Measurements from ENCODE around the gene ARHGAP27.
A peak's percentile ranks its signal among the peaks of the same experiment; 100 is the strongest.
"Not testable (repeated sequence)": the region's sequence is repeated elsewhere in the genome, so short reads cannot be mapped to it uniquely, and the experiment has no call there.

The ARHGAP27 gene

GRCh38 chr17:45357364-45357997 lies 75.2 kb downstream of the ARHGAP27 start:
- DNase-seq (ENCODE audit: low spot score) = no peak

DNA sequence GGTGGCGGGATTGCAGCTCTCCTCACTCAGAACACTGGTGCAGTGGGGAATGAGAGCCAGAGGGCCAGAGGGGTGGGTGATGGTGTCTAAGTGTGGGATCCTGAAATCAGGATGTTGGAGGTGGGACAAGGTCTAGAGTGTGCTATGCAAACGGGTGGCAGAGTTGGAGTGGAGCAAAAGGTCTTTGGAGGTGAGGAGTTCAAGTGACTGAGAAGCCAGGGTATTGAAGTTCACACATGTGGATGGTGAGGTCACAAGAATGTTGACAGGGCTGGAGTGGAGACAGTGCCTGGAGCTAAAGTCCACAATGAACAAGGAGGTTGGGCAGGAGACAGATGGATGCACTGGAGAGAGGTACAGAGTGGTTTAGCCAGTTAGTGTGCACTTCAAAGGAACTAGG lies 77.6 kb downstream of the ARHGAP27 start:
- no peak for DNase-seq (ENCODE audit: low spot score)

DNA sequence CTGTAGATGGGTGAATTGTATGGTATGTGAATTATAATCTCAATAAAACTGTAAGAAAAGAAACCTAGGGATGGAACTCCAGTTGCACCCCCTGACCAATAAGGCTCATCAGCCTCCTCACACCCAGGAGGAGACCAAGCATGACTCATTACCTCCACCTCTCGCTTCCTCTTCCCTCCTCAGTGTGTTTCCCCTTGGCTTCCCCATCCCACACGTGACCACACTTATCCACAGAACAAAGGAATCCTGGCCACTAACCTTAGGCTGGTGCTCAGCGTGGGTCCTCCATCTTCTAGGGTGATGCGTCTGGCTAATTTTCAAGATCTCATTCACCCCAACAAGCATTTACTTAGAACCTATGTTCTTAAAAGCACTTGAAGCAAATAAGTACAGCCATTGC lies 79.6 kb downstream of the ARHGAP27 start:
- DNase-seq (ENCODE audit: low spot score) = peak; percentile 3

DNA sequence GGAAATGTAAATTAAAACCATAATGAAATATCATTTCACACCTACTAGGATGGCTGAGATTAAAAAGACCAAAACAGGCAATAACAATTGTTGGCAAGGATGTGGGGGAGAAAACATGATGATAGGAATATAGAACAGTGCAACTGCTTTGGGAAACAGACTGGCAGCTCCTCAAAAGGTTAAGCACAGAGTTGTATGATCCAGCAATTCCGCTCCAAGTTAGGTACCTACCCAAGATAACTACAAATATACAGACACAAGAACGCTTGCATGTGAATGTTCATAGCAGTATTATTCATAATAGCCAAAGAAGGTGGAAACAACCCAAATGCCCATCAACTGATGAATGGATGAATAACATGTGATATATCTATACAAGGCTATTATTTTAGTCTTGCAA lies 80.8 kb downstream of the ARHGAP27 start:
- no peak for DNase-seq (ENCODE audit: low spot score)

DNA sequence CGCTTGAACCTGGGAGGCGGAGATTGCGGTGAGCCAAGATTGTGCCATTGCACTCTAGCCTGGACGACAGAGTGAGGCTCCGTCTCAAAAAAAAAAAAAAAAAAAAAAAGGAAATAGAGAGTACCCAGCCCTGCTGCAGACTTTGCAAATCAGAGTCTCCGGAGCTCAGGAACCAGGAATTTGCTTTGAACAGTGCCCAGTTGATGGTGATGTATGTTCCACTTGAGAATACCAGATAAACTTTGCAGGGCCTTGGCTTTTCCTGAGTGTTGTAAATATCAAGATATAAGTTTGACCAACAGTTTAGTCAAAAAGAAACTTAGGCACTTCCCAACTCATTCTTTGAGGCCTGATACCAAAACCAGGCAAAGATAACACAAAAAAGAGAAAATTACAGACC lies 85.2 kb downstream of the ARHGAP27 start:
- no peak for DNase-seq (ENCODE audit: low spot score)

DNA sequence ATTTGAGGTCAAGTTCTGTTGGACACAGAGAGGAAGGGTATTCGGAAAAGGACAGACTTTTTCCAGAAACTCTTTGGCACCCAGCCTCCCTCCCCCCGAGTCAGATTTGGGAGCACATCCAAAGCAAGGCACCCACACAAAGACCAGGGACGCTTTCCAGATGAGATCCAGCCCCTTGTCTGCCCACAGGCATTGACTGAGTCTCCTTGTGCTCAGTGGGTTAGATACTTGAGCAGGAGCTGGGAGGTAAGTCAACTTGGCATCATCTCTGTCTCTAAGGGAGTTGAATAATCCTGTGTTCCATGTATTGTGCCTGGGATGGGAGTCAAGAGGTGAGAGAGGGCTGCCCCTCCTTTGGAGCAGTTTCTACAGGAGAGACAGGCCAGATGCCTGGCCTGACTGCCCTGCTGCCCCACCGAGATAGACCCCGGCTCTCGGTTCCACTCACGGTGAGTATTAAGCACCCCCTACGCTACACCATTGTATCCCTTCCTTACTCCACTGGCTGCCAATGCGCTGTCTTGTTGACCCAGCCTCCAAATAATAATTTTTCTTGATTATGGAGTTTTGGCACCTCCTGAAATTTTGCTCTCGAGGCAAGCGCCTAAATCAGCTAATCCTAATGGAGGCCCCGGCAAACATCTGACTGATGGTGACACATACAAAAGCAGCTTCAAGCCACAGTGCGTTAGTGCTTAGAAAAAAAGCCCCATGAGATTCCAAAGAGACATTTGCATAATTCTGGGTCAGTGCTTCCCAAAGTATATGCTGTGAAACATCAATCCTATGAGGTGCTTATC lies 86.3 kb downstream of the ARHGAP27 start:
- no peak for DNase-seq (ENCODE audit: low spot score)

GRCh38 chr17:45345554-45346215 lies 87.0 kb downstream of the ARHGAP27 start:
- no peak for DNase-seq (ENCODE audit: low spot score)

GRCh38 chr17:45345246-45345553 lies 87.5 kb downstream of the ARHGAP27 start:
- no peak for DNase-seq (ENCODE audit: low spot score)

- not testable (repeated sequence) for DNase-seq (ENCODE audit: low spot score)
Observed at GRCh38 chr17:45343967-45344664, 88.6 kb downstream of the ARHGAP27 start.
